HepG2 (cell line): Measurements from ENCODE around the gene DNAJB11. TPM values are rescaled to one million over a fixed set of nuclear protein-coding genes. Genes with fewer than 3 reads are reported as not detected.

Experiments
- HHEX ChIP-seq: IDR thresholded peaks from 2 replicates; pipeline ENCODE4 v1.6.1; 2016; ENCODE audit warnings: control low read depth
- MAFK ChIP-seq, 2 experiments: IDR thresholded peaks in 1 of 2; conservative IDR thresholded peaks in 1 of 2; 2 replicates each; pipeline ENCODE4 v1.6.1; 2011; ENCODE audit warnings: improper control_type of control experiment in 2 of 2, low read length in 2 of 2
- SETDB1 ChIP-seq: sonication (generic); formaldehyde crosslinking; IDR thresholded peaks from 2 replicates; pipeline ENCODE4 v1.5.1; 2020; ENCODE audit warnings: missing genetic modification reagents, mild to moderate bottlenecking, borderline replicate concordance
- TBX3 ChIP-seq: fragments of 450-650 bp; IDR thresholded peaks from 2 replicates; pipeline ENCODE4 v1.6.1; 2017; ENCODE audit warnings: antibody characterized with exemption, mild to moderate bottlenecking, inconsistent platforms, borderline replicate concordance
- ZNF101 ChIP-seq: sonication (generic); formaldehyde crosslinking; IDR thresholded peaks from 2 replicates; pipeline ENCODE4 v1.4.0; 2020; ENCODE audit warnings: mild to moderate bottlenecking, low read depth, missing genetic modification reagents, borderline replicate concordance
- ZNF746 ChIP-seq: sonication (generic); formaldehyde crosslinking; IDR thresholded peaks from 2 replicates; pipeline ENCODE4 v1.8.0; 2022; ENCODE audit warnings: mild to moderate bottlenecking, missing genetic modification reagents
- ZNF839 ChIP-seq: sonication (generic); formaldehyde crosslinking; IDR thresholded peaks from 2 replicates; pipeline ENCODE4 v1.4.0; 2020; ENCODE audit warnings: missing genetic modification reagents, mild to moderate bottlenecking, borderline replicate concordance
- ZNF883 ChIP-seq: sonication (generic); formaldehyde crosslinking; IDR thresholded peaks from 2 replicates; pipeline ENCODE4 v1.5.1; 2020; ENCODE audit warnings: mild to moderate bottlenecking, missing genetic modification reagents; ENCODE audit errors: not compliant biosample characterization
- polyA plus RNA-seq, 8 experiments: library from polyadenylated mRNA; depleted of rRNA in 3 of 8; stranded (reverse) in 7 of 8; unstranded in 1 of 8; fragments of >200 nt; fragmentation: Illumina TruSeq in 4 of 8; extraction: Trizol in 4 of 8; gene quantifications; 2 replicates each; pipeline versions ENCODE4 v1.2.1 to v1.2.3, GENCODE V29; 2011 to 2016; ENCODE audit warnings: low read depth in 4 of 8, missing spikeins in 1 of 8, mixed read lengths in 1 of 8; ENCODE audit not compliant: insufficient read depth in 1 of 8
- total RNA-seq, 5 experiments: library from RNA; depleted of rRNA; stranded (reverse); fragments of >200 nt; fragmentation: Illumina TruSeq; extraction: Trizol; gene quantifications; 2 replicates each; pipeline ENCODE4 v1.2.3, GENCODE V29; 2016; ENCODE audit warnings: low read depth in 1 of 5
- TF ChIP-seq, protein P1 (sequence below): sonication (generic); formaldehyde crosslinking; IDR thresholded peaks from 2 replicates; pipeline ENCODE4 v1.8.1; 2023; ENCODE audit warnings: mild to moderate bottlenecking, missing genetic modification reagents
- TF ChIP-seq, protein P2 (sequence below): sonication (generic); formaldehyde crosslinking; IDR thresholded peaks from 2 replicates; pipeline ENCODE4 v1.8.0; 2022; ENCODE audit warnings: missing genetic modification reagents, mild to moderate bottlenecking, moderate library complexity, borderline replicate concordance
- TF ChIP-seq, protein P3 (sequence below): sonication (generic); formaldehyde crosslinking; IDR thresholded peaks from 2 replicates; pipeline ENCODE4 v1.4.0; 2020; ENCODE audit warnings: missing genetic modification reagents, borderline replicate concordance
- TF ChIP-seq, protein P4 (sequence below): IDR thresholded peaks from 2 replicates; pipeline ENCODE4 v1.6.1; 2016; ENCODE audit warnings: missing compliant biosample characterization, missing genetic modification reagents, borderline replicate concordance
- TF ChIP-seq, protein P5 (sequence below): sonication (generic); formaldehyde crosslinking; IDR thresholded peaks from 2 replicates; pipeline ENCODE4 v1.9.0; 2021; ENCODE audit warnings: mild to moderate bottlenecking, missing genetic modification reagents

The DNAJB11 gene
- total and polyA plus RNA-seq, 2 of the 13 experiments (the other 11 are each of a cell fraction or from before 2014, with no cell fraction given), result 41.0 to 132 TPM

- TF ChIP-seq, protein P1, sequence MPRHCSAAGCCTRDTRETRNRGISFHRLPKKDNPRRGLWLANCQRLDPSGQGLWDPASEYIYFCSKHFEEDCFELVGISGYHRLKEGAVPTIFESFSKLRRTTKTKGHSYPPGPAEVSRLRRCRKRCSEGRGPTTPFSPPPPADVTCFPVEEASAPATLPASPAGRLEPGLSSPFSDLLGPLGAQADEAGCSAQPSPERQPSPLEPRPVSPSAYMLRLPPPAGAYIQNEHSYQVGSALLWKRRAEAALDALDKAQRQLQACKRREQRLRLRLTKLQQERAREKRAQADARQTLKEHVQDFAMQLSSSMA, result peak; percentile 47; the same call in 1 of the 2 replicates
- TF ChIP-seq MAFK (conservative IDR thresholded peaks at IDR 0.05 in 1 of 2, IDR thresholded peaks at IDR 0.05 in 1 of 2; ENCODE audit: low read length in 2 of 2), result no peak
- no peak for TF ChIP-seq ZNF746 (CRISPR knock-in tag)
- TF ChIP-seq, protein P2, sequence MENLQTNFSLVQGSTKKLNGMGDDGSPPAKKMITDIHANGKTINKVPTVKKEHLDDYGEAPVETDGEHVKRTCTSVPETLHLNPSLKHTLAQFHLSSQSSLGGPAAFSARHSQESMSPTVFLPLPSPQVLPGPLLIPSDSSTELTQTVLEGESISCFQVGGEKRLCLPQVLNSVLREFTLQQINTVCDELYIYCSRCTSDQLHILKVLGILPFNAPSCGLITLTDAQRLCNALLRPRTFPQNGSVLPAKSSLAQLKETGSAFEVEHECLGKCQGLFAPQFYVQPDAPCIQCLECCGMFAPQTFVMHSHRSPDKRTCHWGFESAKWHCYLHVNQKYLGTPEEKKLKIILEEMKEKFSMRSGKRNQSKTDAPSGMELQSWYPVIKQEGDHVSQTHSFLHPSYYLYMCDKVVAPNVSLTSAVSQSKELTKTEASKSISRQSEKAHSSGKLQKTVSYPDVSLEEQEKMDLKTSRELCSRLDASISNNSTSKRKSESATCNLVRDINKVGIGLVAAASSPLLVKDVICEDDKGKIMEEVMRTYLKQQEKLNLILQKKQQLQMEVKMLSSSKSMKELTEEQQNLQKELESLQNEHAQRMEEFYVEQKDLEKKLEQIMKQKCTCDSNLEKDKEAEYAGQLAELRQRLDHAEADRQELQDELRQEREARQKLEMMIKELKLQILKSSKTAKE (CRISPR knock-in tag), result no peak
- TF ChIP-seq ZNF883 (CRISPR knock-in tag), result peak; percentile 22
- no peak for TF ChIP-seq TBX3
- no peak for TF ChIP-seq HHEX (CRISPR knock-in tag)
- TF ChIP-seq SETDB1 (CRISPR knock-in tag), result no peak
- TF ChIP-seq, protein P3, sequence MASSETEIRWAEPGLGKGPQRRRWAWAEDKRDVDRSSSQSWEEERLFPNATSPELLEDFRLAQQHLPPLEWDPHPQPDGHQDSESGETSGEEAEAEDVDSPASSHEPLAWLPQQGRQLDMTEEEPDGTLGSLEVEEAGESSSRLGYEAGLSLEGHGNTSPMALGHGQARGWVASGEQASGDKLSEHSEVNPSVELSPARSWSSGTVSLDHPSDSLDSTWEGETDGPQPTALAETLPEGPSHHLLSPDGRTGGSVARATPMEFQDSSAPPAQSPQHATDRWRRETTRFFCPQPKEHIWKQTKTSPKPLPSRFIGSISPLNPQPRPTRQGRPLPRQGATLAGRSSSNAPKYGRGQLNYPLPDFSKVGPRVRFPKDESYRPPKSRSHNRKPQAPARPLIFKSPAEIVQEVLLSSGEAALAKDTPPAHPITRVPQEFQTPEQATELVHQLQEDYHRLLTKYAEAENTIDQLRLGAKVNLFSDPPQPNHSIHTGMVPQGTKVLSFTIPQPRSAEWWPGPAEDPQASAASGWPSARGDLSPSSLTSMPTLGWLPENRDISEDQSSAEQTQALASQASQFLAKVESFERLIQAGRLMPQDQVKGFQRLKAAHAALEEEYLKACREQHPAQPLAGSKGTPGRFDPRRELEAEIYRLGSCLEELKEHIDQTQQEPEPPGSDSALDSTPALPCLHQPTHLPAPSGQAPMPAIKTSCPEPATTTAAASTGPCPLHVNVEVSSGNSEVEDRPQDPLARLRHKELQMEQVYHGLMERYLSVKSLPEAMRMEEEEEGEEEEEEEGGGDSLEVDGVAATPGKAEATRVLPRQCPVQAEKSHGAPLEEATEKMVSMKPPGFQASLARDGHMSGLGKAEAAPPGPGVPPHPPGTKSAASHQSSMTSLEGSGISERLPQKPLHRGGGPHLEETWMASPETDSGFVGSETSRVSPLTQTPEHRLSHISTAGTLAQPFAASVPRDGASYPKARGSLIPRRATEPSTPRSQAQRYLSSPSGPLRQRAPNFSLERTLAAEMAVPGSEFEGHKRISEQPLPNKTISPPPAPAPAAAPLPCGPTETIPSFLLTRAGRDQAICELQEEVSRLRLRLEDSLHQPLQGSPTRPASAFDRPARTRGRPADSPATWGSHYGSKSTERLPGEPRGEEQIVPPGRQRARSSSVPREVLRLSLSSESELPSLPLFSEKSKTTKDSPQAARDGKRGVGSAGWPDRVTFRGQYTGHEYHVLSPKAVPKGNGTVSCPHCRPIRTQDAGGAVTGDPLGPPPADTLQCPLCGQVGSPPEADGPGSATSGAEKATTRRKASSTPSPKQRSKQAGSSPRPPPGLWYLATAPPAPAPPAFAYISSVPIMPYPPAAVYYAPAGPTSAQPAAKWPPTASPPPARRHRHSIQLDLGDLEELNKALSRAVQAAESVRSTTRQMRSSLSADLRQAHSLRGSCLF (CRISPR knock-in tag), result no peak
- TF ChIP-seq, protein P4, sequence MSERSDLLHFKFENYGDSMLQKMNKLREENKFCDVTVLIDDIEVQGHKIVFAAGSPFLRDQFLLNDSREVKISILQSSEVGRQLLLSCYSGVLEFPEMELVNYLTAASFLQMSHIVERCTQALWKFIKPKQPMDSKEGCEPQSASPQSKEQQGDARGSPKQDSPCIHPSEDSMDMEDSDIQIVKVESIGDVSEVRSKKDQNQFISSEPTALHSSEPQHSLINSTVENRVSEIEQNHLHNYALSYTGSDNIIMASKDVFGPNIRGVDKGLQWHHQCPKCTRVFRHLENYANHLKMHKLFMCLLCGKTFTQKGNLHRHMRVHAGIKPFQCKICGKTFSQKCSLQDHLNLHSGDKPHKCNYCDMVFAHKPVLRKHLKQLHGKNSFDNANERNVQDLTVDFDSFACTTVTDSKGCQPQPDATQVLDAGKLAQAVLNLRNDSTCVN (CRISPR knock-in tag), result no peak
- TF ChIP-seq ZNF839 (CRISPR knock-in tag), result no peak
- no peak for TF ChIP-seq ZNF101 (CRISPR knock-in tag)
- TF ChIP-seq, protein P5, sequence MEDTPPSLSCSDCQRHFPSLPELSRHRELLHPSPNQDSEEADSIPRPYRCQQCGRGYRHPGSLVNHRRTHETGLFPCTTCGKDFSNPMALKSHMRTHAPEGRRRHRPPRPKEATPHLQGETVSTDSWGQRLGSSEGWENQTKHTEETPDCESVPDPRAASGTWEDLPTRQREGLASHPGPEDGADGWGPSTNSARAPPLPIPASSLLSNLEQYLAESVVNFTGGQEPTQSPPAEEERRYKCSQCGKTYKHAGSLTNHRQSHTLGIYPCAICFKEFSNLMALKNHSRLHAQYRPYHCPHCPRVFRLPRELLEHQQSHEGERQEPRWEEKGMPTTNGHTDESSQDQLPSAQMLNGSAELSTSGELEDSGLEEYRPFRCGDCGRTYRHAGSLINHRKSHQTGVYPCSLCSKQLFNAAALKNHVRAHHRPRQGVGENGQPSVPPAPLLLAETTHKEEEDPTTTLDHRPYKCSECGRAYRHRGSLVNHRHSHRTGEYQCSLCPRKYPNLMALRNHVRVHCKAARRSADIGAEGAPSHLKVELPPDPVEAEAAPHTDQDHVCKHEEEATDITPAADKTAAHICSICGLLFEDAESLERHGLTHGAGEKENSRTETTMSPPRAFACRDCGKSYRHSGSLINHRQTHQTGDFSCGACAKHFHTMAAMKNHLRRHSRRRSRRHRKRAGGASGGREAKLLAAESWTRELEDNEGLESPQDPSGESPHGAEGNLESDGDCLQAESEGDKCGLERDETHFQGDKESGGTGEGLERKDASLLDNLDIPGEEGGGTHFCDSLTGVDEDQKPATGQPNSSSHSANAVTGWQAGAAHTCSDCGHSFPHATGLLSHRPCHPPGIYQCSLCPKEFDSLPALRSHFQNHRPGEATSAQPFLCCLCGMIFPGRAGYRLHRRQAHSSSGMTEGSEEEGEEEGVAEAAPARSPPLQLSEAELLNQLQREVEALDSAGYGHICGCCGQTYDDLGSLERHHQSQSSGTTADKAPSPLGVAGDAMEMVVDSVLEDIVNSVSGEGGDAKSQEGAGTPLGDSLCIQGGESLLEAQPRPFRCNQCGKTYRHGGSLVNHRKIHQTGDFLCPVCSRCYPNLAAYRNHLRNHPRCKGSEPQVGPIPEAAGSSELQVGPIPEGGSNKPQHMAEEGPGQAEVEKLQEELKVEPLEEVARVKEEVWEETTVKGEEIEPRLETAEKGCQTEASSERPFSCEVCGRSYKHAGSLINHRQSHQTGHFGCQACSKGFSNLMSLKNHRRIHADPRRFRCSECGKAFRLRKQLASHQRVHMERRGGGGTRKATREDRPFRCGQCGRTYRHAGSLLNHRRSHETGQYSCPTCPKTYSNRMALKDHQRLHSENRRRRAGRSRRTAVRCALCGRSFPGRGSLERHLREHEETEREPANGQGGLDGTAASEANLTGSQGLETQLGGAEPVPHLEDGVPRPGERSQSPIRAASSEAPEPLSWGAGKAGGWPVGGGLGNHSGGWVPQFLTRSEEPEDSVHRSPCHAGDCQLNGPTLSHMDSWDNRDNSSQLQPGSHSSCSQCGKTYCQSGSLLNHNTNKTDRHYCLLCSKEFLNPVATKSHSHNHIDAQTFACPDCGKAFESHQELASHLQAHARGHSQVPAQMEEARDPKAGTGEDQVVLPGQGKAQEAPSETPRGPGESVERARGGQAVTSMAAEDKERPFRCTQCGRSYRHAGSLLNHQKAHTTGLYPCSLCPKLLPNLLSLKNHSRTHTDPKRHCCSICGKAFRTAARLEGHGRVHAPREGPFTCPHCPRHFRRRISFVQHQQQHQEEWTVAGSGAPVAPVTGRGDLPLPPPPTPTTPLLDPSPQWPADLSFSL (CRISPR knock-in tag), result no peak
Measured at GRCh38 chr3:186594591-186595113, 24.1 kb downstream of the DNAJB11 start (continued).
